GM19372 (cell line): ENCODE measurements around the gene MPO.

Source experiments
- ATAC-seq: cut with Tn5 transposase; IDR thresholded peaks from one replicate; pipeline ENCODE4 v1.9.1; 2021; ENCODE audit warnings: mild to moderate bottlenecking, low read depth, moderate library complexity; ENCODE audit not compliant: unreplicated experiment

Gene MPO

DNA sequence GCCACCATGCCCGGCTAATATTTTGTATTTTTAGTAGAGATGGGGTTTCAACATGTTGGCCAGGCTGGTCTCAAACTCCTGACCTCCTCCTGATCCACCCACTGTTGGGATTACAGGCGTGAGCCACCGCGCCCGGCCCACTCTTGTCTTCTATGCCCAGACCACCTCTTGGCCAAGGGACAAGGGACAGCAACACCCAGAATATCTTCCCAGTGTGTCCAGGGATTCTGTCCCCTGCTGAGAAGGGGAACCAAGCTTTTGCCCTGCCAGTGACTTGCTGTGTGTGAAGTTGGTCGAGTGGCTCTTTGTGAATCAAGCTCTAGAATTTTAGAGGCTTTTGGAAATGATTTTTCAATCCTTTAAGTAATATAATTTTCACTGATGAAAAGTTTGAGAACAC, 1.7 kb upstream of the MPO start:
- ATAC-seq = no peak

DNA sequence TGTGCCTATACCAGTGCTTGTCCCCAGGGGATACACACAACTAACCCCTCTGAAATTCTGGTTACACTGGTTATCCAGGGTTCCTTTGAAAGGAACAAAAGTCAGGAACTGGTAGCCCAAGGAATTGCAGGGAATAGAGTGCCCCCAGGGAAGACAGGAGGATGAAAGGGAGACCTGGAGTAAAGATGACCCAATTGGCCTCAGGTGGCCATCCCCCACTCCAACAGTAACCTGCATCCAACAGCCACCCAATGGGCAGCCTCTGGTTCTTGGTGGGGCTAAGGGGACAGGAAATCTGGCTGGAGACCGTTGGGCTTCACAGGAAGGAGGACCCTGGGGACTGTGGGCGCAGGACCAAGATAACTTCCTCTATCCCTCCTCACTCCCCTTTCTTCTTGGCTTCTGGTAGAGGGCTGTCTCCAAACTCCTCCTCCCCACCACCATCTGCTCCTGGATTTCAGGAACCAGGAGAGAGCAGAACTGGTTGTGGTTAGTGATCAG, 826 bp upstream of the MPO start:
- no peak for ATAC-seq

DNA sequence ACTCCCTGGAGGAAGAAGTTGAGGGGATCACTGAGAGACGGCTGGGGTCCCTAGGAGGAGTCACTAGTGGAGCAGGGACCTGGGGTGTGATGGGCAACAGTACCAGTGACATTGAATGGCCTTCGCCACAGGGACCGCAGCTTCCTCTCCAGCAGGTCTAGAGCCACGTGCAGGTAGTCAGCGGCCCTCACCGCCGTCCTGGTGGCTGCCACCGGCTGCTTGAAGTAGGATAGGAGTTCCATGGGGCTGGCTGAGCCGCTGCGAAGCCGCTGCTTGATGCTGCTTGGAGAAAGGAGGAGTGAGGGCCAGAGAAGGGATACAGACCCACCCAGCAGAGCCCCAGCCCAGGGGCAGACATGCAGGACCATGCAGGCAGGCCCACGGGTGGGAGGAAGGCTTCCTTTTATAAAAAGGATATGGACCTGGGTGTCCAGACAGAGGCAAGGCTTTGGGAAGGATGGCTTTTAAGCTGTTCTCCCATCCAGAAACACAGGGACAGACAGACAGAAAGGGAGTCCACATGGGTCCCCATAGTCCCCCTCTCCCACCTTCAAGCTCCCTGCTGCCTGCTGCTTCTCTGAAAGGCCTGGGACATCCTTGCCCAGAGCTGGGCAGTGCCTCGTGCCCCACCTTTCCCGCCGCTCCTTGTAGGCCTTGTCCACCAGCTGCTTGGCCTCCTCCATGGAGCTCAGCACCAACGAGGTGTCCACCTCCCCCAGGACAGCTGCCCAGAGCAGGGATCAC, 827 bp downstream of the MPO start:
- ATAC-seq = no peak

DNA sequence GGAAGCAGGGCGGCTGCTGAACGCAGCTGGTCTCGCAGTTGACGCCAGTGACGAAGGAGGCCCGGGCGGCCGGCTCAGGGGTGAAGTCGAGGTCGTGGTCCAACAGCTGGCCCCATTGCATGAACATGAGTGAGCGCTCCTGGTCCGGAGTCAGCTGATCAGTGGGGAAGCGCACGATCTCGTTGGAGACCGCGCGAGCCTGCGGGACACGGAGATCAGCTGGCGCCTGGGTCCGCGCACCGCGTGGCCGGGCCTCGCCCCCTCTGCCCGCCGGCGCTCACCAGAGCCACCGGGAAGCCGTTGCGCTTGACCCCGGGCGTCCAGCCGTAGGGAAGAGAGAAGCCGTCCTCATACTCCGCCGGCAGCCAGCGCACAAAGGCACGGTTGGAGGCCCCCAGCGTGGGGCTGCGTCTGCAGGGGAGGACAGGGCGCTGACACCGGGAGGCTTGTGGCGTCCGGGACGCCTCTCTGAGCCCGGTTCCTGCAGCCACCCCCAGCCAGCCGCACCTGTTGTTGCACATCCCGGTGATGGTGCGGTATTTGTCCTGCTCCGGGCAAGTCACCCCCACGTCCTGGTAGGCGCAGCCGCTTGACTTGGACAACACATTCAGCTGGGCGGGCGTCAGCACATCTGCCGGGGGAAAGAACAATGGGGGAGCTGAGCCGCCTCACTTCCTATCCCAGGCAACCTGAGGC, 1.6 kb downstream of the MPO start:
- no peak for ATAC-seq

DNA sequence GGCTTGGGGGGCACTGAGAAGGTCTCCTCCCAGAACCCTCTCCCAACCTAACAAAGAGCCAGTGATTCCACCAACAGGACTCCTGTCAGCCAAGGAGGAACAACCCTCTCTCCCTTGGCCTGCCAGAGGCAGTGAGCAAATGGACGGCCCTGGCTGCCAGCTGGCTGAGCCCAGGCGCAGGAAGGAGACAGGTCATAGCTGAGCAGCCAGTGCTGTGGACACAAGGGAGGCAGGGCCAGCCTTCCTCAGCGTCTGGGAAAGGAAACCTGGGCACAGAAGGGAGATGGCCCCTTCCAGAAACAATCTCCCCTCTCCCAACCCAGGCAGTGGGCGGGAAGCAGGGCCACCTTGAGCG, 2.1 kb downstream of the MPO start:
- no peak for ATAC-seq

DNA sequence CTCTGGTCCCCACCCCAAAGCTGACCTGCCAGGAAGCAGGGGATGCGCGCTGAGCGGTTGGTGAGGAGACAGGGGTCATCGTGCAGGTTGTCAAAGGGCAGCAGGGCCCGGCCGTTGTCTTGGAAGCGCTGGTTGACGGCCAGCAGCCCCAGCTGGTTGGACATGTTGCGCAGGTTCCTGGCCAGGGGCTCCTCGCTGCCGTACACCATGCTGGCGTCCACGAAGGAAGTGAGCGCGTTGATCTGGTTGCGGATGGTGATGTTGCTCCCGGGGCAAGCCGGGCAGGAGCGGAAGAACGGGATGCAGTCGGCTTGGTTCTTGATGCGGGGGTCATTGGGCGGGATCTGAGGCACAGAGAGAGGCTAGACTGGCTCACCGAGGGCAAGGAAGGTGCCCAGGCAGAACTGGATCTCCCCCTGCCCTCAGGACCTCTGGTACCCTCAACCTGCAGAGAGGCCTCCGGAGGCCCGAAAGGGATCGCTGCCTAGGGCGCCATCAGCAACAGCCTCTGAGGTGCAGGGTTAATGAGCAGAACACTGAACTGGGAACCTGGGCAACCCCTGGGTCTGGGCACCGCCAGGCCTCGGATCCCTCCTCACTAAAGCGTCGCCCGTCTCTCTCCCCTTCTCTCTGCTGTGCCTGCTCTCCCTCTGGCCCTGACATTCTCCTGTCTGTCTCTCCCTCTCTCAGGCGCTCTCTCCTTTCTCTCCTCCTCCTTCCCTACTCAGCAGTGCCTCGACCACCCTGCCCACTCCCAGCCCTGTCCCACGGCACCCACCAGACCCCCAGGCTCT, 2.7 kb downstream of the MPO start:
- ATAC-seq = no peak

DNA sequence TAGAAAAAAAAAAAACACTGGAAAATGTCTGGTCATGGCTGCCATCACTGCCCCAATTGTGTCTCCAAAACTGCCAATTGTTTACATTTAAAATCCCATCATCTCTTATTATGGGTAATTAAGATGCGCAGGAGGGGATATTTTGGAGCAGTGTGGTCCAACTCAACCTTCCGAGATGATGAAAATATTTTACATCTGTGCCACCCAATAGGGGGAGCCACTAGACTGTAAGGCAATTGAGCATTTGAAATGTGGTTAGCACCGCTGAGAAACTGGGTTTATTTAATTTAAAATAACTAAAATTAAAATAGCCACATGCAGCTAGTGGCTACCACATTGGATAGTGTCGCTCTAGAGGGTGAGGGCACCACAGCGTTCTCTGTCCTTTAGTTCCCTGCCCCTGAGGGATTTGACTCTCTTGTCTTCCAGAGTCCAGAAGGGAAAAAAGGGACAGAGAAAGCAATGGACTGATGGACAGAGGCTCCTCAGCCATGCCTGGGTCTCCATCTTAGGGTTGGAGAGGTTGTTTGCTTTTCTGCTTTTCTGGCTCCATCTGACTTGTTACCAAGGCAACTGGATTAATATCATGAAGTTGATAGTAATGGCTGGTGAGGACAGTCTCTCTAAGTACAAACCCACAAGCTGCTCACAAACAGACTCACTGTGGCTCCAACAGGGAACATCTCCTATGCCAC, 3.5 kb downstream of the MPO start:
- no peak for ATAC-seq

DNA sequence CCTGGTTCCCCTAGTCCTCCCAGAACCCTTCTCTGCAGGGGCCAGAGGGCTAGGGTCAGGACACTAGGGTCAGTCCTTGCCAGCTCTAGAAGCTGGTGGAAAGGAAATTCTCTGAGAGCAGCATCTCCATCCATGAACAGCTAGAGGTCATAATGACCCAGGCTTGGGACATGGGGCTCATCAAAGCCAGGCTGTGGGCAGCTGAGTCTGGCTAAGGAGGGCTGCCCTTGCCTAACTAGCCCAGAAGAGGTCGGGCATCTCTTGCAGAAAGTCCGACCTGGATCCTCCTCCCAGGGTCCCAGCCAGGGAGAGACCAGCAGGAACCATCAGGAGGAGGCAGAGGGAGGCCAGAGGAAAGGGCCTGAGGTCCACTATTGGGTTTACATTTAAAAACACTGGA, 4.3 kb downstream of the MPO start:
- ATAC-seq = no peak

DNA sequence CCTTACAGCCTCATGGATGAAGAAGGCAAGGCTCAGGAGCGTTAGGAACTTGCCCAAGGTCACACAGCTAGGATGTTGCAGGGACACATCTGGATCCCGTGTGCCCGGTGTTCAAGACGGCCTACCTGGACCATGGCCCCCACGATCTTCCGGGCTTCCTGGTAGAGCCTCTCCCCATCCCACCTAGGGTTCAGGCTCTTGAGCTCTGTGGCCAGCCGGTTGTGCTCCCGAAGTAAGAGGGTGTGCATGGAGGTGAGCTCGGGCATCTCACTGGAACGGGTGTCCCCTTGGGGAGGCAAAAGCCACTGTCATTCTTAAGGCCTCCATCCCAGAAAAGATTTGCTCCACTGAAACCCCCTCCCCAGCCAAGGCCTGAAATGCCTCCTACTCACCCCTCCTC, 5.3 kb downstream of the MPO start:
- no peak for ATAC-seq

DNA sequence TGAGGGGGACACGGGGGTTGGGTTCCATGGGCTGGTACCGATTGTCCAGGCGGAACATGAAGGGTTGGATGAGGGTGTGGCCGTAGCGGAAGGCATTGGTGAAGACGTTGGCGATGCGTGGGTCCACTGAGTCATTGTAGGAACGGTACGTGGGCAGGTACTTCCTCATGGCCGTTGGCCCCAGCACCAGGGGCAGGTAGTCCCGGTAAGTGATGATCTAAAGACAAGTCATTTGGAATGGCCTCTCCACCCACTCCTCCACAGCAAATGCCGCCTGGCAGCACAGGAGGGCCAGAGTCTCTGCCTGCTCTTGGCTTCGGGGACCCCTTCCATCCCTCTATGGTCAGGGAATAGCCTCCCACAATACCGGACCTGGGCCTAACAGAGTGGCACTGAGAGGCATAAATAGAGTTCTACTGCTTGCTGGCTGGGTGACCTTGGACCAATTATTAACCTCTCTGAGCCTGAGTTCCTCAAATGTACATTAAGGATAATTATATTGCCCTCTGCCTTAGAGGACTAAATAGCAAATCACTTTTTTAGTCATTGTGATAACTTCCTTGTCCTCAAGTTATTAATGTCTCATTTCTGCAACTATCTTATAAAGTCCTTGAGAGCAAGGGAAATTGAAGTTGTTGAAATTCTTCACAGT, 7.2 kb downstream of the MPO start:
- ATAC-seq = no peak

DNA sequence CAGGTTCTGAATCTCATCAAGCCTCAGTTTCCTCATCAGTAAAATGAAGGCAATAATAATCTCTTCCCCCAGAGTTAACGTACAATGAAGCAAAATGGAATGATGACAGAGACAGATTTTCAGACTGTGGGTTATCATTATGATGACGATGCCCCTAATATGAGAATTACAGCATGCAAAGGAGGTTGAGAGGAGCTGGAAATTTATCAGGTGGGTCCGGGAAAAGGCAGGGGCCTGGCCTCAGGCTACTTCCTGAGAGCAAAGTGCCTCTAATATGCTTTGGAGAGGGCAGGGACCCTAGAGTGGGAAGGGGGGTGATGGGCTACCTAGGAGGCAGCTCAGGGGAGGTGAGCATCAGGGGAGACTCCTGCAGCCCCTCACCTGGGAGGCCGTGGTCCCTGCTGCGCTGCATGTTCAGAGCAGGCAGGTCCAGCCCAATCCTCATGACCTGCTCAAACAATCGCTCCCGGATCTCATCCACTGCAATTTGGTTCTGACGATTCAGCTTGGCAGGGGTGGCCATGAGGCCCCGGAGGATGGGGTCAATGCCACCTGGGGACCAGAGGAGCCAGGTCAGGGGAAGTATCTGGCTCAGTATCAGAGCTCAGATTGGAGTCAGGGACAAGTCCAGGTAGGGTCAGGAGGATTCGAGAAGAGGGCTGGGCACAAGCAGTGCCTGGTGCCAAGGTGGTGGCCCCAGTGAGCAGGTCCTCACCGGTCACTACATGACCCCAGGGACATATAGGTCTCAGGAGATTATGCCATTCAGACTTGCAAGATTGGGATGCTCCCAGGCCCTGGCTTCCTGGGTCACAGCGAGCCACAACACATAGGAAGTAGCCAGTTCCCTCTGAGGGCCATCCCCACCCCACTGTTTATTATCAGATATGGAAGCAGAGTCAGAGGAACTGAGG, 8.1 kb downstream of the MPO start:
- no peak for ATAC-seq

DNA sequence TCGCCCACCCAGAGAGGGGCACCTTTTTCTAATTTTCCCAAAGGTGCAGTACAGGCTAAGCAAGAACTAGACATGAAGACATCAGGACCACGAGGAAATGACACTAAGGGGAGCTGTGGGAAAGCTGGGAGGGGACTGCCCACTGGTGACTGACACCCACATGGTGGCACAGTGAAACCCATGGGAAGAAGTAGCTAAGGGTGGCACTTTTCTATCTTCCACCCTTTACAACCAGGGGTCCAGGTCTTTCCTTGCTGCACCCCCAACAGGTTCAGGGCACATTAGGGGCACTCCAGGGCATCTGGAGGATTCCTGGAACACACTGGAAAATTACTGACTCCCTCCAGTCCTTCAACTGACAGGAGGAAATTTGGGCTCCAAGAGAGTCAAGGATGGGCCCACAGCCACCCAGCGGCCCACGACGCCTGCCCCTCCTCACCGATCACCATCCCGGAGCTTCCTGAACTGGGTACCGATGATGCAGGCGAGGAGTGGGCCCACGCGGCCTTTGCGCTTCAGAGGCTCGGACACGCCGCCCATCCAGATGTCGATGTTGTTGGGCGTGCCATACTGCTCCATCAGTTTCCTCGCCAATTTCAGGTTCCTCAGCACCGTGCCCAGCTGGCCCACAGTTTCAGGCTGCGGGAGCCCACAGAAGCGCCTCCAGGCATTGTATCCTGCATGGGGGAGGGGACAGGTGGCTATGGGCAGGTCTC, 9.4 kb downstream of the MPO start:
- ATAC-seq = no peak

DNA sequence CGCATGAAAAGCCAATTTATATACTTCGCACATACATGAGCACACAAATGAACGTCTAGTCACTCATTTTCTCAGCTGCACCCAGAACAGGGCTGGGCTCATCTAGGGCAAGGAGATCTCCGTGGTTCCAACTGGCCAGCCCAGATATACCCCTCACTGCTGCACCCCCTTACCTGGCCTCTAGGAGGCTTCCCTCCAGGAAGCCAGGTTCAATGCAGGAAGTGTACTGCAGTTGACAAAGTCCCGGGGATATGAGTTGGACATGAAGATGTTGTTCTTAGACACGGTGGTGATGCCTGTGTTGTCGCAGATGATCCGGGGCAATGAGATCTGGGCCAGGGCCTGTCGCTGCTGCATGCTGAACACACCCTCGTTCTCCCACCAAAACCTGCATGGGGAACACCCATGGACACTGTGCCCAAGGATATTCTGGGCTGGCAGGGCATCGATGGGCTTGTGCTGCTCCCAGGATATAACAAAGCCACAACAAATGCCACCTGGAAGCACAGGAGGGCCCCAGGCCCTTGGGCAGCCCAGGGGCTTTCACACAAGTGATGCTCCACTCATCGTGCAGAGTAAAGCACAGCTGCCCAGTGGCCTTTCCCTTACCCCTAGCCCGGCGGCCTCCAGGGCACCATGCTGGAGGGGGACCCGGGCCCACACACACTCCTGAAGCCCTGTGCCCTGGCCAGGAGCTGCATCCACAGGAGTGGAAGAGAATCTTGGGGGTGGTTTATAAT, 10.1 kb downstream of the MPO start:
- ATAC-seq = no peak

DNA sequence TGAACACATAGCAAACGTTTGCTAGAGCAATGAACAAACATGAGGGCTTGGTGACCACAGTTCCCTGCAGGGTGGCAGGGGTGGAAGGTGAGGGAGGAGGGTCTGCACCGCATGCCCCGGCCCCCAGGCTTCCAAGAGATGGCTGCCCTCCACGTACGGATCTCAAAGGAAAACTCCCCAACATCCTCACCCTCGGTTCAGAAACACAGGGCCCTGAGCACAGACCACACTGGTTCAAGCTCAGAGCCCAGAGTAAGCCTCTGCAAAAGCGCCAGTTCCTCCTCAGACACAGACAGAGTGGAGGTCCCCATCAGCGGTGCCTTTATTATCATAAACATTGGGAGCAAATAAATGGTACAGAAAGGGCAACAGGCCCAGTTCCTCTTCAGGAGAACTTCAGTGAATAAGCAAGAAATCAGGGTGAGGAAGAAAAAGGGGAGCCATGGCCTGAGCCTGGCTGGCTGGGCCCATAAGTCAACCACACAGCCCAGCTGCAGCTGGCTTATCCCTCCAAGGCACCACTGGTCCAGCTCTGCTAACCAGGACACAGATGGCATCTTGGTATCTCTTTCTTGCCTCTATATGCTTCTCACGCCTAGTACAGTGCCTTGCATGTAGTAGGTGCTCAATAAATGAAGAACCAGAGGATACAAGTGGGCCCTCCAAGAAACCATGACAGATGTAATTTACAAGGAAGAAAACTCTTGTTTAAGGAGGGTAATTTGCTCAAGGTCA, 11.0 kb downstream of the MPO start:
- no peak for ATAC-seq

DNA sequence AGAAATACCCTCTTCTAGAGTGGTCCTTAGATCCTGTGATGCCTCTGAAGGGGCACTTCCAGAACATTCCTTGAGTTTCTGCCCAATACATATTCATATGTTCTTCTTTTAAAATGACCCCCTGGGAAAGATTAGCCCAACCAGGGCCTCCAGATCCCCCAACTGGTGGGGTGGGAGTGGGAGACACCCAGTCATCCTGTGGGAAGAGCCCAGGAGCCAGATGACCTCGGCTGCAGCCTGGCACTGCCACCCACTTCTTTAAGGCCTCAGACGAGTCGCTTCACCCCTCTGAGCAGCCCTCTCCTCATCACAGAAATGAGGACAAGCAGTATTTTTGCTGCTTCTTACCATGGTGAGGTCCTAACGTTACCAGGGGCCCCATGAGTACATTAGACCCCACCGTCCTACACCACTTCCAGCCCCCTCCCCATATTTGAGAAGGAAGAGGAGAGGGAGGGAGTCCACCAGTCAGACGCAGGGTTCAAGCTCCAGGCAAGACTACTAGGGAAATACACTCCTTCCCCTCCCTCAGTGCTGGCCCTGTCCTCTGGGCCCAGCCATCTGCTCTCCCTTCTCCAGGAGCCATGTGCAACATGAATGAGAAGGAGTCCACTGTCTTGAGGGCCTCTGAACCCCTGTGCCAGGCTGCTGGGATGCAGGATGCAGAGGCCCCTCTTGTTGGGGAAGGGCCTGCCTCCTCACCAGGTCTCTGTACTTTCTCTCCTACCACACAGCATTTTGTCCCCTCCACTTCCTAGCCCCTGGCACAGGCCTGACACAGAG, 11.8 kb downstream of the MPO start:
- ATAC-seq = no peak

DNA sequence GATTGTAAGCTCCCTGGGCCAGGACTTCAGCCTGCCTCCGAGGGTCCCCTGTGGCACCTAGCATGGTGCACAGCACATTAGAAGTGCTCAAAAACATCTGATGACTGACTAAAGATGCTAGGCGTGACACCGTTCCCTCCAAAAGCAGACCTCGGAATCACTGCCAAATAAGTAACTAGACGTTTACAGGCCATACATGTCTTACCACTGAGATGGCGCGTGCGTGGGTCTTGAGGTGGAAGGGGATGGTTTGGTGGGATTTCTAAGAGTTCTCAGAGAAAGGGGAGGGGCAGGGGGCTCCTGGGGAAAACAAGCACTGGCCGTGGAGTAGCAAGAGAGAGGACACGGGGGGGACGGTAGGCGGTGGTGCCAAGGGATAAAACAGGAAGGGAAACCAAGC, 12.4 kb downstream of the MPO start:
- no peak for ATAC-seq
